K562 (cell line): ENCODE data around the gene ILF3. TPM values are rescaled to one million over a fixed set of nuclear protein-coding genes. Genes with fewer than 3 reads are reported as not detected.
A peak's percentile ranks its signal among the peaks of the same experiment; 100 is the strongest.

Experiments used
- ARID1B ChIP-seq: fragments of 450-650 bp; IDR thresholded peaks from 2 replicates; pipeline ENCODE4 v1.6.1; 2016; ENCODE audit warnings: antibody characterized with exemption, mild to moderate bottlenecking, inconsistent platforms
- CREB1 ChIP-seq, 2 experiments: sonication (generic) in 1 of 2; formaldehyde crosslinking in 1 of 2; IDR thresholded peaks; 2 replicates each; pipeline versions ENCODE4 v1.6.1 to v1.8.0; 2012 to 2022; ENCODE audit warnings: inconsistent platforms in 1 of 2, mild to moderate bottlenecking in 1 of 2, missing genetic modification reagents in 1 of 2, moderate library complexity in 1 of 2
- ETV5 ChIP-seq: sonication (generic); formaldehyde crosslinking; IDR thresholded peaks from 2 replicates; pipeline ENCODE4 v1.4.0; 2020; ENCODE audit warnings: low read depth, mild to moderate bottlenecking, missing genetic modification reagents
- FOXM1 ChIP-seq, 2 experiments: fragments of 450-650 bp in 1 of 2; sonication (generic) in 1 of 2; formaldehyde crosslinking in 1 of 2; IDR thresholded peaks; 2 replicates each; pipeline versions ENCODE4 v1.6.1 to v1.9.0; 2017 to 2022; ENCODE audit warnings: low read depth in 2 of 2, mild to moderate bottlenecking in 2 of 2, missing genetic modification reagents in 1 of 2, moderate library complexity in 1 of 2
- GABPB1 ChIP-seq: sonication (generic); formaldehyde crosslinking; IDR thresholded peaks from 2 replicates; pipeline ENCODE4 v1.8.0; 2022; ENCODE audit warnings: mild to moderate bottlenecking, missing genetic modification reagents
- ILK ChIP-seq: fragments of 450-650 bp; IDR thresholded peaks from 2 replicates; pipeline ENCODE4 v1.6.1; 2016; ENCODE audit warnings: missing genetic modification characterization, low read depth, mild to moderate bottlenecking, missing compliant biosample characterization, moderate library complexity, borderline replicate concordance
- MAZ ChIP-seq, 2 experiments: fragments of 450-650 bp in 1 of 2; sonication (generic) in 1 of 2; formaldehyde crosslinking; IDR thresholded peaks in 1 of 2; conservative IDR thresholded peaks in 1 of 2; 2 replicates each; pipeline versions ENCODE4 v1.4.0 to v1.5.0; 2020; ENCODE audit warnings: mild to moderate bottlenecking in 1 of 2, missing genetic modification reagents in 1 of 2
- OTX1 ChIP-seq: fragments of 450-650 bp; formaldehyde crosslinking; IDR thresholded peaks from 2 replicates; pipeline ENCODE4 v1.4.0; 2022; ENCODE audit warnings: mild to moderate bottlenecking
- PHTF2 ChIP-seq: fragments of 250-450 bp; sonication (Bioruptor Pico); IDR thresholded peaks from 2 replicates; pipeline ENCODE4 v1.5.0; 2021; ENCODE audit warnings: mild to moderate bottlenecking
- RAD51 ChIP-seq: fragments of 450-650 bp; IDR thresholded peaks from 2 replicates; pipeline ENCODE4 v1.7.1; 2016; ENCODE audit warnings: low read depth, mild to moderate bottlenecking, borderline replicate concordance
- SIX5 ChIP-seq, 2 experiments: IDR thresholded peaks; 2 replicates each; pipeline ENCODE4 v1.6.1; 2011; ENCODE audit warnings: low read length in 2 of 2, borderline replicate concordance in 1 of 2, low read depth in 1 of 2, mild to moderate bottlenecking in 1 of 2, moderate library complexity in 1 of 2; ENCODE audit not compliant: insufficient read depth in 1 of 2
- SP1 ChIP-seq: sonication (generic); formaldehyde crosslinking; IDR thresholded peaks from 2 replicates; pipeline ENCODE4 v1.8.1; 2022; ENCODE audit warnings: mild to moderate bottlenecking, missing genetic modification reagents
- TEAD1 ChIP-seq, 2 experiments: fragments of 450-650 bp in 1 of 2; sonication (generic) in 1 of 2; formaldehyde crosslinking; IDR thresholded peaks; 2 replicates each; pipeline versions ENCODE4 v1.4.0 to v1.8.0; 2020 to 2022; ENCODE audit warnings: mild to moderate bottlenecking in 2 of 2, missing genetic modification reagents in 1 of 2
- ZBED1 ChIP-seq: IDR thresholded peaks from 2 replicates; pipeline ENCODE4 v1.6.1; 2014
- ZNF143 ChIP-seq: sonication (generic); formaldehyde crosslinking; IDR thresholded peaks from 2 replicates; pipeline ENCODE4 v1.9.0; 2022; ENCODE audit warnings: mild to moderate bottlenecking, missing genetic modification reagents
- ZSCAN32 ChIP-seq: fragments of 450-650 bp; formaldehyde crosslinking; IDR thresholded peaks from 2 replicates; pipeline ENCODE4 v1.4.0; 2020; ENCODE audit warnings: mild to moderate bottlenecking, moderate library complexity
- polyA plus RNA-seq, 8 experiments: library from polyadenylated mRNA; depleted of rRNA in 4 of 8; stranded (reverse) in 5 of 8; unstranded in 3 of 8; fragments of >200 nt; fragmentation: Nextera tagmentation in 2 of 8; fragmentation: Illumina TruSeq in 1 of 8; extraction: Ambion mirVana in 2 of 8; extraction: Trizol in 1 of 8; gene quantifications; 2 replicates each; pipeline versions ENCODE4 v1.2.1 to v1.2.3, GENCODE V29; 2011 to 2014; ENCODE audit warnings: inconsistent platforms in 1 of 8, missing spikeins in 1 of 8
- total RNA-seq, 7 experiments: library from RNA; depleted of rRNA in 6 of 7; stranded (reverse); fragments of >200 nt in 6 of 7; fragmentation: Illumina TruSeq in 2 of 7; extraction: Trizol in 2 of 7; gene quantifications; 2 replicates each; pipeline versions ENCODE4 v1.2.1 to v1.2.3, GENCODE V29; 2011 to 2021; ENCODE audit warnings: low replicate concordance in 1 of 7
- TF ChIP-seq, protein P1 (sequence below): sonication (generic); formaldehyde crosslinking; IDR thresholded peaks from 2 replicates; pipeline ENCODE4 v1.8.1; 2022; ENCODE audit warnings: missing genetic modification reagents
- TF ChIP-seq, protein P2 (sequence below): IDR thresholded peaks from 2 replicates; pipeline ENCODE4 v1.6.1; 2011; ENCODE audit warnings: borderline replicate concordance, low read depth, mild to moderate bottlenecking, moderate library complexity, low read length; ENCODE audit not compliant: insufficient read depth, poor library complexity, severe bottlenecking
- TF ChIP-seq, protein P3 (sequence below): fragments of 450-650 bp; IDR thresholded peaks from 2 replicates; pipeline ENCODE4 v1.6.1; 2017; ENCODE audit warnings: antibody characterized with exemption, mild to moderate bottlenecking

The ILF3 gene
- total and polyA plus RNA-seq, 9 of the 15 experiments (the other 6 are each of a cell fraction or from before 2014, with no cell fraction given), result 26.0 to 453 (median 175) TPM

DNA sequence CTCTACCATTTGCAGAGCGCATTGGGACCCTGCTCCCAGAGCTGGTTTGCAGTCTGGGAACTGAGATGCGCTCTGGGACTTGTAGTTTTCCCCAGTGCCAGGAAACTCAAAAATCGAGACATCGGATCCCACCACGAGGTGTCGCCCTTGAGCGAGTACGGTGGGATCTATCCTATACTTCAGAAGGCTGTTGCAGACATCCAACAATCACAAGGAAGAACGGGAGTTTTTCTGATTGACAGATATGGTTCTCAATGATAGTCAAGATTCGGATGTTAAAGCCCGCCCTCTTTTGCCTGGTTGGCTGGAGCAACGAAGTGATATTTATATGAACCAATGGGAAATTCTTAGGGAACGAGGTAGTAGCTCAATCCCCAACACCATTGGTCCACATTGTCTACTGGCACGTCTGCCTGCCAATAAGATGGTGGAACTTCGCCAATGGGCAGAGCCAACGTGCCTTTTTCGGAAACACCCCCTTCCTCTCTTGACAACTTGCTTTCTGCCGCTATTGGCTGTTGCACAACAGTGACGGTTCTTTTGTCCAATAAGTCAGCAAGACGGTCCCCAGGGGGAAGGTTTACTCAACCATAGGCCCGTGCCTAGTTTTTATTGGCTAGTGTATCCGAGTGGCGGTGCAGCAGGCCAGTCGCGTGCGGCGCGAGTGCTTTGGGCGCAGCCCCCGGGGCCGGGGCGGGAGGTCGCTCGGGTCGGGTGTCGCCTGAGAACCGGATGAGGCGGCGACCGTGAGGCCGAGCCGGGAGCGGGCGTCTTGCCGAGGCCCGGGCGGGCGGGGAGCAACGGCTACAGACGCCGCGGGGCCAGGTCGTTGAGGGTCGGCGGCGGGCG lies 63.4 kb downstream of the ILF3 start, which contains the start of gene DNM2 (continued):
- peak in 1 of 2 experiments; percentile 44; a peak in 1 of 4 replicates for TF ChIP-seq TEAD1 (CRISPR knock-in tag; IDR thresholded peaks at IDR 0.05)
- no peak for TF ChIP-seq ILK (tag)
- TF ChIP-seq, protein P1, sequence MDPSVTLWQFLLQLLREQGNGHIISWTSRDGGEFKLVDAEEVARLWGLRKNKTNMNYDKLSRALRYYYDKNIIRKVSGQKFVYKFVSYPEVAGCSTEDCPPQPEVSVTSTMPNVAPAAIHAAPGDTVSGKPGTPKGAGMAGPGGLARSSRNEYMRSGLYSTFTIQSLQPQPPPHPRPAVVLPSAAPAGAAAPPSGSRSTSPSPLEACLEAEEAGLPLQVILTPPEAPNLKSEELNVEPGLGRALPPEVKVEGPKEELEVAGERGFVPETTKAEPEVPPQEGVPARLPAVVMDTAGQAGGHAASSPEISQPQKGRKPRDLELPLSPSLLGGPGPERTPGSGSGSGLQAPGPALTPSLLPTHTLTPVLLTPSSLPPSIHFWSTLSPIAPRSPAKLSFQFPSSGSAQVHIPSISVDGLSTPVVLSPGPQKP (CRISPR knock-in tag), result no peak
- peak in 1 of 2 experiments; percentile 51; a peak in 2 of 4 replicates for TF ChIP-seq MAZ (CRISPR knock-in tag; conservative IDR thresholded peaks at IDR 0.05 in 1 of 2, IDR thresholded peaks at IDR 0.05 in 1 of 2)
- TF ChIP-seq OTX1 (CRISPR knock-in tag), result no peak
- TF ChIP-seq GABPB1 (CRISPR knock-in tag), result peak; percentile 84; the same call in 1 of the 2 replicates
- TF ChIP-seq RAD51, result no peak
- peak; percentile 89 for TF ChIP-seq ZNF143 (CRISPR knock-in tag)
- TF ChIP-seq, protein P2, sequence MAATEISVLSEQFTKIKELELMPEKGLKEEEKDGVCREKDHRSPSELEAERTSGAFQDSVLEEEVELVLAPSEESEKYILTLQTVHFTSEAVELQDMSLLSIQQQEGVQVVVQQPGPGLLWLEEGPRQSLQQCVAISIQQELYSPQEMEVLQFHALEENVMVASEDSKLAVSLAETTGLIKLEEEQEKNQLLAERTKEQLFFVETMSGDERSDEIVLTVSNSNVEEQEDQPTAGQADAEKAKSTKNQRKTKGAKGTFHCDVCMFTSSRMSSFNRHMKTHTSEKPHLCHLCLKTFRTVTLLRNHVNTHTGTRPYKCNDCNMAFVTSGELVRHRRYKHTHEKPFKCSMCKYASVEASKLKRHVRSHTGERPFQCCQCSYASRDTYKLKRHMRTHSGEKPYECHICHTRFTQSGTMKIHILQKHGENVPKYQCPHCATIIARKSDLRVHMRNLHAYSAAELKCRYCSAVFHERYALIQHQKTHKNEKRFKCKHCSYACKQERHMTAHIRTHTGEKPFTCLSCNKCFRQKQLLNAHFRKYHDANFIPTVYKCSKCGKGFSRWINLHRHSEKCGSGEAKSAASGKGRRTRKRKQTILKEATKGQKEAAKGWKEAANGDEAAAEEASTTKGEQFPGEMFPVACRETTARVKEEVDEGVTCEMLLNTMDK, result peak; percentile 8
- peak; percentile 96 for TF ChIP-seq FOXM1 (IDR thresholded peaks at IDR 0.05; ENCODE audit: low read depth)
- no peak for TF ChIP-seq FOXM1 (CRISPR knock-in tag; IDR thresholded peaks at IDR 0.05; ENCODE audit: low read depth)
- TF ChIP-seq SIX5 (IDR thresholded peaks at IDR 0.05; ENCODE audit: borderline replicate concordance in 1 of 2, insufficient read depth in 1 of 2, low read depth in 1 of 2, low read length in 2 of 2), result peak; percentile 71 to 79
- no peak for TF ChIP-seq PHTF2 (CRISPR knock-in tag)
- no peak for TF ChIP-seq ARID1B
- peak; percentile 78 for TF ChIP-seq CREB1 (IDR thresholded peaks at IDR 0.05)
- peak; percentile 82 for TF ChIP-seq CREB1 (CRISPR knock-in tag; IDR thresholded peaks at IDR 0.05)
- TF ChIP-seq SP1 (CRISPR knock-in tag), result peak; percentile 100
- no peak for TF ChIP-seq ETV5 (CRISPR knock-in tag)
- TF ChIP-seq, protein P3, sequence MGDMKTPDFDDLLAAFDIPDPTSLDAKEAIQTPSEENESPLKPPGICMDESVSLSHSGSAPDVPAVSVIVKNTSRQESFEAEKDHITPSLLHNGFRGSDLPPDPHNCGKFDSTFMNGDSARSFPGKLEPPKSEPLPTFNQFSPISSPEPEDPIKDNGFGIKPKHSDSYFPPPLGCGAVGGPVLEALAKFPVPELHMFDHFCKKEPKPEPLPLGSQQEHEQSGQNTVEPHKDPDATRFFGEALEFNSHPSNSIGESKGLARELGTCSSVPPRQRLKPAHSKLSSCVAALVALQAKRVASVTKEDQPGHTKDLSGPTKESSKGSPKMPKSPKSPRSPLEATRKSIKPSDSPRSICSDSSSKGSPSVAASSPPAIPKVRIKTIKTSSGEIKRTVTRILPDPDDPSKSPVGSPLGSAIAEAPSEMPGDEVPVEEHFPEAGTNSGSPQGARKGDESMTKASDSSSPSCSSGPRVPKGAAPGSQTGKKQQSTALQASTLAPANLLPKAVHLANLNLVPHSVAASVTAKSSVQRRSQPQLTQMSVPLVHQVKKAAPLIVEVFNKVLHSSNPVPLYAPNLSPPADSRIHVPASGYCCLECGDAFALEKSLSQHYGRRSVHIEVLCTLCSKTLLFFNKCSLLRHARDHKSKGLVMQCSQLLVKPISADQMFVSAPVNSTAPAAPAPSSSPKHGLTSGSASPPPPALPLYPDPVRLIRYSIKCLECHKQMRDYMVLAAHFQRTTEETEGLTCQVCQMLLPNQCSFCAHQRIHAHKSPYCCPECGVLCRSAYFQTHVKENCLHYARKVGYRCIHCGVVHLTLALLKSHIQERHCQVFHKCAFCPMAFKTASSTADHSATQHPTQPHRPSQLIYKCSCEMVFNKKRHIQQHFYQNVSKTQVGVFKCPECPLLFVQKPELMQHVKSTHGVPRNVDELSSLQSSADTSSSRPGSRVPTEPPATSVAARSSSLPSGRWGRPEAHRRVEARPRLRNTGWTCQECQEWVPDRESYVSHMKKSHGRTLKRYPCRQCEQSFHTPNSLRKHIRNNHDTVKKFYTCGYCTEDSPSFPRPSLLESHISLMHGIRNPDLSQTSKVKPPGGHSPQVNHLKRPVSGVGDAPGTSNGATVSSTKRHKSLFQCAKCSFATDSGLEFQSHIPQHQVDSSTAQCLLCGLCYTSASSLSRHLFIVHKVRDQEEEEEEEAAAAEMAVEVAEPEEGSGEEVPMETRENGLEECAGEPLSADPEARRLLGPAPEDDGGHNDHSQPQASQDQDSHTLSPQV, result no peak
- no peak for TF ChIP-seq ZSCAN32
- no peak for TF ChIP-seq ZBED1
